PFSK-1 (cell line): ENCODE data around the gene PCSK1N.

ENCODE experiments used
- FOXP2 ChIP-seq: optimal IDR thresholded peaks from 2 replicates; pipeline ENCODE3; 2011; ENCODE audit warnings: borderline replicate concordance, control low read depth, inconsistent platforms; ENCODE audit not compliant: insufficient read depth; ENCODE audit errors: extremely low read length, extremely low read depth
- POLR2AphosphoS5 ChIP-seq: IDR thresholded peaks from 2 replicates; pipeline ENCODE4 v1.6.1; 2012; ENCODE audit warnings: low read depth, mild to moderate bottlenecking, control low read depth, low read length, moderate library complexity
- SIN3A ChIP-seq: IDR thresholded peaks from 2 replicates; pipeline ENCODE4 v1.6.1; 2012; ENCODE audit warnings: mild to moderate bottlenecking, low read length, moderate library complexity, borderline replicate concordance; ENCODE audit not compliant: insufficient read depth
- TAF1 ChIP-seq: IDR thresholded peaks from 2 replicates; pipeline ENCODE4 v1.6.1; 2012; ENCODE audit warnings: low read length, control low read depth, borderline replicate concordance; ENCODE audit not compliant: insufficient read depth
- TF ChIP-seq, protein P1 (sequence below), 2 experiments: IDR thresholded peaks; 2 replicates each; pipeline versions ENCODE4 v1.6.1 to v1.8.0; 2011 to 2012; ENCODE audit warnings: low read depth in 2 of 2, low read length in 2 of 2, control low read depth in 1 of 2, inconsistent platforms in 1 of 2, mild to moderate bottlenecking in 1 of 2, moderate library complexity in 1 of 2; ENCODE audit not compliant: insufficient read depth in 1 of 2

The PCSK1N gene

GRCh38 chrX:48801280-48802088, 33.9 kb downstream of the PCSK1N start, which contains the start of gene HDAC6:
Gene HDAC6, plus strand, starts transcription at chrX:48802067. Its CDS starts 626 bp downstream, at chrX:48802693.
- TF ChIP-seq, protein P1, sequence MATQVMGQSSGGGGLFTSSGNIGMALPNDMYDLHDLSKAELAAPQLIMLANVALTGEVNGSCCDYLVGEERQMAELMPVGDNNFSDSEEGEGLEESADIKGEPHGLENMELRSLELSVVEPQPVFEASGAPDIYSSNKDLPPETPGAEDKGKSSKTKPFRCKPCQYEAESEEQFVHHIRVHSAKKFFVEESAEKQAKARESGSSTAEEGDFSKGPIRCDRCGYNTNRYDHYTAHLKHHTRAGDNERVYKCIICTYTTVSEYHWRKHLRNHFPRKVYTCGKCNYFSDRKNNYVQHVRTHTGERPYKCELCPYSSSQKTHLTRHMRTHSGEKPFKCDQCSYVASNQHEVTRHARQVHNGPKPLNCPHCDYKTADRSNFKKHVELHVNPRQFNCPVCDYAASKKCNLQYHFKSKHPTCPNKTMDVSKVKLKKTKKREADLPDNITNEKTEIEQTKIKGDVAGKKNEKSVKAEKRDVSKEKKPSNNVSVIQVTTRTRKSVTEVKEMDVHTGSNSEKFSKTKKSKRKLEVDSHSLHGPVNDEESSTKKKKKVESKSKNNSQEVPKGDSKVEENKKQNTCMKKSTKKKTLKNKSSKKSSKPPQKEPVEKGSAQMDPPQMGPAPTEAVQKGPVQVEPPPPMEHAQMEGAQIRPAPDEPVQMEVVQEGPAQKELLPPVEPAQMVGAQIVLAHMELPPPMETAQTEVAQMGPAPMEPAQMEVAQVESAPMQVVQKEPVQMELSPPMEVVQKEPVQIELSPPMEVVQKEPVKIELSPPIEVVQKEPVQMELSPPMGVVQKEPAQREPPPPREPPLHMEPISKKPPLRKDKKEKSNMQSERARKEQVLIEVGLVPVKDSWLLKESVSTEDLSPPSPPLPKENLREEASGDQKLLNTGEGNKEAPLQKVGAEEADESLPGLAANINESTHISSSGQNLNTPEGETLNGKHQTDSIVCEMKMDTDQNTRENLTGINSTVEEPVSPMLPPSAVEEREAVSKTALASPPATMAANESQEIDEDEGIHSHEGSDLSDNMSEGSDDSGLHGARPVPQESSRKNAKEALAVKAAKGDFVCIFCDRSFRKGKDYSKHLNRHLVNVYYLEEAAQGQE (IDR thresholded peaks at IDR 0.05; ENCODE audit: insufficient read depth in 1 of 2, low read depth in 2 of 2, low read length in 2 of 2) = no peak
- TF ChIP-seq SIN3A (no peak), FOXP2 (no peak), TAF1 (no peak)

DNA sequence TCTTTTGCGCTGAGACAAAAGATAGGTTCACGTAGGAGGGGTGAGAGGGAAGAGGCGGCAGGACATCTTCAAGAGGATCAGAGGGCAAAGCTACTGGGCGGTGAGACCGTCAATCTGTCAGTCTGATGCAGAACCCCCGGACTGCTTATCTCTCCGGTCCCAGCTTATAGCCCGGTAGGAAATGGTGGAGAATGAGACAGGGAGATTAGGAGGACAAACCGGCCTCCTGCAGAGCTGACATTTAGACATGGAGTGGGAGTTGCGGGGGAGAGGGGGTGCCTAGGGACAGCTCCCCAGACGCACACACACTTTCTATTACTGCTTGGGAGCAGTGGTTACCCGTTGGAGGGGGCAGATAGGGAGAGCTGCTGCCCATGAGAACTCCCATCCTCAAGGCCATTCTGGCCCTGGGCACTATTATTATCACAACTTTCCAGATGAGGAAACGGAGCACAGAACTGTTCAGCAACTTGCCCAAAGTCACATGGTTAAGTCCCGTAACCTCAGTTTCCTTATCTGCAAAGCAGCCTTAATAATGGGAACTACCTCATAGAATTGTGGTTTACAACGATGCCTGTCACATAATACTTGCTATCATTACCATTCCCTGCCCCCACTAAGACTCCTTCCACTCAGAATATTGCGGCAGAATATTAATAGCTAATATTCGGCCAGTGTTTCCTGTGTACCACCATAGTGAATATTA, 34.7 kb downstream of the PCSK1N start:
- 0 out of 2 replicates have a peak, but pooled peaks have one; percentile 26 for TF ChIP-seq POLR2AphosphoS5
- TF ChIP-seq, protein P1 (IDR thresholded peaks at IDR 0.05; ENCODE audit: insufficient read depth in 1 of 2, low read depth in 2 of 2, low read length in 2 of 2) = no peak

GRCh38 chrX:48798318-48798717, 37.1 kb downstream of the PCSK1N start:
- TF ChIP-seq POLR2AphosphoS5 = no peak
- TF ChIP-seq, protein P1 (IDR thresholded peaks at IDR 0.05; ENCODE audit: insufficient read depth in 1 of 2, low read depth in 2 of 2, low read length in 2 of 2) = no peak
- TF ChIP-seq FOXP2 = no peak
- TF ChIP-seq TAF1 = no peak
- no peak for TF ChIP-seq SIN3A

DNA sequence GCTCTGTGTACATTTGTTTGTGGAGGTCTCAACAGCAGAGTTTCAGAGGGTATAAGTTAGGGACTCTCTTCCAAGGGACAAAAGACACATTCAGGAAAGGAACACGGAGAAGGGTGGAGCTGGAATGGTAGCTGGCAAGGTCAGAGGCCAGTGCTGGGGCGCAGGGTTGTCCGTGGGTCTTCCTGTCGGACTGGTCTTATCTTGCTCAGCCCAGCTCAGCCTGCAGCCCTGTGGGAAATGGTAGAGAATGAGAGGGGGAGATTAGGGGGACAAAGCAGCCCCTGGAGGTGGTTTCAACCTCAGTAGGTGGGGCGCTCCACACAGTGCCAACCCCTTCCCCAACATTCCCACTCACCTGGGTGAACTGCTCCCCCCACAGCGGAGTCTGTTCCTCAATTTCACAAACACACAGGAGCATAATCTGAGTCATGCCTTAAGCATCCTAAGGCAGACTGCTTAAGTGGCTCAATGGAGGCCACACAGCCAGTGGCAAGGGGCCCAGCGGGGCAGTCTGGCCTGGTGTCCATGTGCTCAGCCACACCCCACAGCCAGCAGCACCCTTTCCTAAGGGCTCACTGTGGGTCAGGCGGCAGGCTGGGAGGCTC, 40.4 kb downstream of the PCSK1N start:
- no peak for TF ChIP-seq SIN3A
- no peak for TF ChIP-seq FOXP2
- no peak for TF ChIP-seq TAF1
- TF ChIP-seq, protein P1 (IDR thresholded peaks at IDR 0.05; ENCODE audit: insufficient read depth in 1 of 2, low read depth in 2 of 2, low read length in 2 of 2) = no peak
- TF ChIP-seq POLR2AphosphoS5 = no peak
